HepG2 (cell line): ENCODE data around the gene STIMATE. TPM values are rescaled to one million over a fixed set of nuclear protein-coding genes. Genes with fewer than 3 reads are reported as not detected.

ENCODE experiments used
- ASH2L ChIP-seq: fragments of 300-600, 200-600 bp; sonication (generic); IDR thresholded peaks from 2 replicates; pipeline ENCODE4 v1.7.0; 2017; ENCODE audit warnings: low read depth, mild to moderate bottlenecking, moderate library complexity, mixed read lengths, low read length; ENCODE audit not compliant: insufficient read length
- BRCA1 ChIP-seq: sonication (generic); formaldehyde crosslinking; IDR thresholded peaks from 2 replicates; pipeline ENCODE4 v1.4.0; 2020; ENCODE audit warnings: missing genetic modification reagents
- FOXC1 ChIP-seq: sonication (generic); formaldehyde crosslinking; IDR thresholded peaks from 2 replicates; pipeline ENCODE4 v1.8.0; 2022; ENCODE audit warnings: mild to moderate bottlenecking, missing genetic modification reagents, borderline replicate concordance
- FOXO1 ChIP-seq: sonication (generic); formaldehyde crosslinking; IDR thresholded peaks from 2 replicates; pipeline ENCODE4 v1.4.0; 2020; ENCODE audit warnings: missing genetic modification reagents
- GABPB1 ChIP-seq: IDR thresholded peaks from 2 replicates; pipeline ENCODE4 v1.6.1; 2016; ENCODE audit warnings: mild to moderate bottlenecking, missing genetic modification reagents, moderate library complexity, missing compliant biosample characterization
- GATAD2A ChIP-seq: IDR thresholded peaks from 2 replicates; pipeline ENCODE4 v1.6.1; 2016
- HCFC1 ChIP-seq: fragments of 150-350 bp; IDR thresholded peaks from 2 replicates; pipeline ENCODE4 v1.6.1; 2014; ENCODE audit warnings: low read depth, low read length
- HMGXB4 ChIP-seq, 2 experiments: sonication (generic) in 1 of 2; formaldehyde crosslinking in 1 of 2; IDR thresholded peaks; 2 replicates each; pipeline versions ENCODE4 v1.4.0 to v1.6.1; 2018 to 2020; ENCODE audit warnings: missing genetic modification reagents in 2 of 2, borderline replicate concordance in 1 of 2, low read depth in 1 of 2, mild to moderate bottlenecking in 1 of 2, missing biosample characterization in 1 of 2
- HNRNPUL1 ChIP-seq: fragments of 200-400 bp; formaldehyde crosslinking; IDR thresholded peaks from 2 replicates; pipeline ENCODE4 v1.6.1; 2017; ENCODE audit warnings: low read depth, mild to moderate bottlenecking, low read length, moderate library complexity
- HOXA9 ChIP-seq: sonication (generic); formaldehyde crosslinking; IDR thresholded peaks from 2 replicates; pipeline ENCODE4 v1.8.1; 2022; ENCODE audit warnings: missing genetic modification reagents, mild to moderate bottlenecking, moderate library complexity, borderline replicate concordance
- MEIS1 ChIP-seq: sonication (generic); formaldehyde crosslinking; IDR thresholded peaks from 2 replicates; pipeline ENCODE4 v1.9.0; 2021; ENCODE audit warnings: mild to moderate bottlenecking, missing genetic modification reagents, moderate library complexity, borderline replicate concordance
- NCOA2 ChIP-seq: sonication (generic); formaldehyde crosslinking; IDR thresholded peaks from 2 replicates; pipeline ENCODE4 v1.8.0; 2022; ENCODE audit warnings: inconsistent platforms
- NR2F2 ChIP-seq: IDR thresholded peaks from 2 replicates; pipeline ENCODE4 v1.6.1; 2012; ENCODE audit warnings: low read depth, inconsistent platforms, borderline replicate concordance
- PHF21A ChIP-seq: sonication (generic); formaldehyde crosslinking; IDR thresholded peaks from 2 replicates; pipeline ENCODE4 v1.5.0; 2020; ENCODE audit warnings: mild to moderate bottlenecking, missing genetic modification reagents
- POLR2AphosphoS5 ChIP-seq: IDR thresholded peaks from 2 replicates; pipeline ENCODE4 v1.6.1; 2012; ENCODE audit warnings: low read depth, low read length
- RBFOX2 ChIP-seq: fragments of 200-400 bp; formaldehyde crosslinking; IDR thresholded peaks from 2 replicates; pipeline ENCODE4 v1.6.1; 2017; ENCODE audit warnings: low read depth, mild to moderate bottlenecking, low read length
- RFX1 ChIP-seq: fragments of 450-650 bp; IDR thresholded peaks from 2 replicates; pipeline ENCODE4 v1.6.1; 2017
- SAP130 ChIP-seq: IDR thresholded peaks from 2 replicates; pipeline ENCODE4 v1.6.1; 2016; ENCODE audit warnings: low read depth
- SP4 ChIP-seq: sonication (generic); formaldehyde crosslinking; IDR thresholded peaks from 2 replicates; pipeline ENCODE4 v1.8.1; 2023; ENCODE audit warnings: mild to moderate bottlenecking, missing genetic modification reagents
- SPEN ChIP-seq: sonication (generic); formaldehyde crosslinking; IDR thresholded peaks from 2 replicates; pipeline ENCODE4 v1.5.1; 2020; ENCODE audit warnings: low read depth, mild to moderate bottlenecking, missing genetic modification reagents
- ZBTB39 ChIP-seq: sonication (generic); formaldehyde crosslinking; IDR thresholded peaks from 2 replicates; pipeline ENCODE4 v1.5.0; 2020; ENCODE audit warnings: missing genetic modification reagents
- ZFX ChIP-seq: sonication (generic); formaldehyde crosslinking; IDR thresholded peaks from 2 replicates; pipeline ENCODE4 v1.4.0; 2020; ENCODE audit warnings: mild to moderate bottlenecking, low read depth, missing genetic modification reagents, moderate library complexity
- ZFY ChIP-seq: sonication (generic); formaldehyde crosslinking; IDR thresholded peaks from 2 replicates; pipeline ENCODE4 v1.4.0; 2020; ENCODE audit warnings: missing genetic modification reagents
- ZNF292 ChIP-seq: sonication (generic); formaldehyde crosslinking; IDR thresholded peaks from 2 replicates; pipeline ENCODE4 v1.8.1; 2022; ENCODE audit warnings: mild to moderate bottlenecking, low read depth, missing genetic modification reagents, borderline replicate concordance
- ZNF337 ChIP-seq: sonication (generic); formaldehyde crosslinking; IDR thresholded peaks from 2 replicates; pipeline ENCODE4 v1.5.1; 2020; ENCODE audit warnings: missing genetic modification reagents, low read depth, mild to moderate bottlenecking, borderline replicate concordance
- ZNF446 ChIP-seq: sonication (generic); formaldehyde crosslinking; IDR thresholded peaks from 2 replicates; pipeline ENCODE4 v1.5.0; 2020; ENCODE audit warnings: mild to moderate bottlenecking, missing genetic modification reagents
- ZNF546 ChIP-seq: sonication (generic); formaldehyde crosslinking; conservative IDR thresholded peaks from 2 replicates; pipeline ENCODE4 v1.8.1; 2023; ENCODE audit warnings: mild to moderate bottlenecking, missing genetic modification reagents
- polyA plus RNA-seq, 8 experiments: library from polyadenylated mRNA; depleted of rRNA in 3 of 8; stranded (reverse) in 7 of 8; unstranded in 1 of 8; fragments of >200 nt; fragmentation: Illumina TruSeq in 4 of 8; extraction: Trizol in 4 of 8; gene quantifications; 2 replicates each; pipeline versions ENCODE4 v1.2.1 to v1.2.3, GENCODE V29; 2011 to 2016; ENCODE audit warnings: low read depth in 4 of 8, missing spikeins in 1 of 8, mixed read lengths in 1 of 8; ENCODE audit not compliant: insufficient read depth in 1 of 8
- total RNA-seq, 5 experiments: library from RNA; depleted of rRNA; stranded (reverse); fragments of >200 nt; fragmentation: Illumina TruSeq; extraction: Trizol; gene quantifications; 2 replicates each; pipeline ENCODE4 v1.2.3, GENCODE V29; 2016; ENCODE audit warnings: low read depth in 1 of 5

Gene STIMATE
- total and polyA plus RNA-seq, 2 of the 13 experiments (the other 11 are each of a cell fraction or from before 2014, with no cell fraction given), result 5.7 to 11.7 TPM

- TF ChIP-seq HMGXB4 (CRISPR knock-in tag; IDR thresholded peaks at IDR 0.05; ENCODE audit: borderline replicate concordance in 1 of 2, low read depth in 1 of 2) (0 out of 4 replicates have a peak, but pooled peaks of 1 of the 2 experiments have one; percentile 34), ZBTB39 (CRISPR knock-in tag) (no peak), GABPB1 (CRISPR knock-in tag) (0 out of 2 replicates have a peak, but pooled peaks have one; percentile 8), NCOA2 (CRISPR knock-in tag) (no peak), HOXA9 (no peak), MEIS1 (no peak), SP4 (CRISPR knock-in tag) (0 out of 2 replicates have a peak, but pooled peaks have one; percentile 27), FOXO1 (CRISPR knock-in tag) (0 out of 2 replicates have a peak, but pooled peaks have one; percentile 7), ZFY (peak; percentile 17; the same call in 1 of the 2 replicates), BRCA1 (CRISPR knock-in tag) (no peak), SAP130 (CRISPR knock-in tag) (peak; percentile 53; the same call in 1 of the 2 replicates), SPEN (CRISPR knock-in tag) (peak; percentile 38; the same call in 1 of the 2 replicates), ZNF446 (CRISPR knock-in tag) (no peak), ZFX (peak; percentile 55), ASH2L (peak; percentile 28), PHF21A (CRISPR knock-in tag) (0 out of 2 replicates have a peak, but pooled peaks have one; percentile 59), ZNF292 (peak; percentile 65; the same call in 1 of the 2 replicates), HCFC1 (no peak), HNRNPUL1 (no peak), GATAD2A (CRISPR knock-in tag) (0 out of 2 replicates have a peak, but pooled peaks have one; percentile 13), RFX1 (no peak), ZNF337 (CRISPR knock-in tag) (0 out of 2 replicates have a peak, but pooled peaks have one; percentile 74), ZNF546 (0 out of 2 replicates have a peak, but pooled peaks have one; percentile 67), POLR2AphosphoS5 (peak; percentile 51), NR2F2 (0 out of 2 replicates have a peak, but pooled peaks have one; percentile 13), FOXC1 (CRISPR knock-in tag) (peak; percentile 46; the same call in 1 of the 2 replicates), RBFOX2 (no peak)
These were observed 109.4 kb downstream of the STIMATE start (continued) for GRCh38 chr3:52787672-52788625.
